Sciatic nerve (tissue), 2 donors: Measurements from ENCODE around the gene PLEKHG5. TPM values are rescaled to one million over a fixed set of nuclear protein-coding genes. Genes with fewer than 3 reads are reported as not detected.

Experiments used
- ATAC-seq: fragments of 200-7000 bp; cut with Tn5 transposase; one replicate; pipeline ENCODE4 v1.9.1; 2020; ENCODE audit warnings: mild to moderate bottlenecking, moderate library complexity
- DNase-seq: peaks from one replicate; pipeline ENCODE4 v3.0.0-alpha.2; 2020; ENCODE audit warnings: low spot score
- intact Hi-C: fragments of 100-400 bp; cut with DNase I; formaldehyde crosslinking; loops from one replicate; pipeline ENCODE4 v1.14.2; 2022
- total RNA-seq: library from RNA; stranded (reverse); fragmentation: NEBNext Ultra II Directional; extraction: Animal tissue kit (Norgen Biotek cat#: 25700); gene quantifications from one replicate; pipeline ENCODE4 v1.2.1, GENCODE V29; 2021
- donor health status: DM: no; HTN: no; CAD: no.
- donor health status: DM: no; HTN: no; CAD: no.

PLEKHG5 gene
- total RNA-seq, 1 donor from 2014 or later, result 77.7 TPM

GRCh38 chr1:6487804-6488484, 3.5 kb downstream of the PLEKHG5 start:
- intact Hi-C loops, result no loop called here
- ATAC-seq (no peak), DNase-seq (no peak)

- DNase-seq (peak; percentile 90), ATAC-seq (peak; percentile 75)
- intact Hi-C loops, result no loop called here
These were observed 4.9 kb downstream of the PLEKHG5 start for GRCh38 chr1:6486433-6487011.

- DNase-seq, result no peak
- no peak for ATAC-seq
- intact Hi-C loops, result no loop called here
These were observed 6.0 kb downstream of the PLEKHG5 start for GRCh38 chr1:6485168-6486101.

- ATAC-seq (no peak), DNase-seq (no peak)
- intact Hi-C loops, result no loop called here
These were observed 6.7 kb downstream of the PLEKHG5 start for GRCh38 chr1:6484826-6485167.

- DNase-seq, result no peak
- no peak for ATAC-seq
- intact Hi-C loops, result no loop called here
These were observed 7.7 kb downstream of the PLEKHG5 start for GRCh38 chr1:6483761-6484117.

- ATAC-seq, result no peak
- intact Hi-C loops, result no loop called here
These were observed 8.3 kb downstream of the PLEKHG5 start for GRCh38 chr1:6483017-6483760.

GRCh38 chr1:6481820-6482219, 9.6 kb downstream of the PLEKHG5 start:
- DNase-seq, result no peak
- ATAC-seq, result no peak
- intact Hi-C loops, result no loop called here

More at GRCh38 chr1:6483017-6483760, 8.3 kb downstream of the PLEKHG5 start:
- no peak for DNase-seq

- no peak for DNase-seq
- intact Hi-C loops, result loop anchor here (2.0 kb wide), 1 partner anchor 52 kb away; no protein-coding TSS in a partner anchor
These were observed 14.2 kb downstream of the PLEKHG5 start for GRCh38 chr1:6477039-6477820.

GRCh38 chr1:6476483-6476882, 15.0 kb downstream of the PLEKHG5 start:
- ATAC-seq, result no peak
- intact Hi-C loops, result loop anchor here (2.0 kb wide), 1 partner anchor 52 kb away; no protein-coding TSS in a partner anchor
- DNase-seq, result no peak

More at GRCh38 chr1:6477039-6477820, 14.2 kb downstream of the PLEKHG5 start:
- ATAC-seq, result no peak

- ATAC-seq, result peak; percentile 69
- intact Hi-C loops, result loop anchor here (2.0 kb wide), 1 partner anchor 53 kb away; no protein-coding TSS in a partner anchor
These were observed 15.9 kb downstream of the PLEKHG5 start for GRCh38 chr1:6475381-6476133.

GRCh38 chr1:6474815-6475282, 16.6 kb downstream of the PLEKHG5 start:
- no peak for DNase-seq
- intact Hi-C loops, result no loop called here
- no peak for ATAC-seq

More at GRCh38 chr1:6475381-6476133, 15.9 kb downstream of the PLEKHG5 start:
- DNase-seq, result peak; percentile 76

GRCh38 chr1:6473974-6474814, 17.3 kb downstream of the PLEKHG5 start:
- intact Hi-C loops, result no loop called here
- ATAC-seq, result no peak
- DNase-seq, result no peak

GRCh38 chr1:6473156-6473555, 18.3 kb downstream of the PLEKHG5 start:
- no peak for DNase-seq
- intact Hi-C loops, result no loop called here

GRCh38 chr1:6472391-6472790, 19.1 kb downstream of the PLEKHG5 start:
- DNase-seq, result no peak
- no peak for ATAC-seq

More at GRCh38 chr1:6473156-6473555, 18.3 kb downstream of the PLEKHG5 start:
- ATAC-seq, result no peak

GRCh38 chr1:6471970-6472368, 19.5 kb downstream of the PLEKHG5 start:
- DNase-seq (no peak), ATAC-seq (no peak)
- intact Hi-C loops, result no loop called here

More at GRCh38 chr1:6472391-6472790, 19.1 kb downstream of the PLEKHG5 start:
- intact Hi-C loops, result no loop called here
